HG03521 (cell line): Measurements from ENCODE around the gene BAG5.
"Not testable (repeated sequence)": the region's sequence is repeated elsewhere in the genome, so short reads cannot be mapped to it uniquely, and the experiment has no call there.

Experiments
- ATAC-seq: cut with Tn5 transposase; IDR thresholded peaks from one replicate; pipeline ENCODE4 v1.9.1; 2021; ENCODE audit warnings: mild to moderate bottlenecking, moderate library complexity; ENCODE audit not compliant: unreplicated experiment

The BAG5 gene, protein sequence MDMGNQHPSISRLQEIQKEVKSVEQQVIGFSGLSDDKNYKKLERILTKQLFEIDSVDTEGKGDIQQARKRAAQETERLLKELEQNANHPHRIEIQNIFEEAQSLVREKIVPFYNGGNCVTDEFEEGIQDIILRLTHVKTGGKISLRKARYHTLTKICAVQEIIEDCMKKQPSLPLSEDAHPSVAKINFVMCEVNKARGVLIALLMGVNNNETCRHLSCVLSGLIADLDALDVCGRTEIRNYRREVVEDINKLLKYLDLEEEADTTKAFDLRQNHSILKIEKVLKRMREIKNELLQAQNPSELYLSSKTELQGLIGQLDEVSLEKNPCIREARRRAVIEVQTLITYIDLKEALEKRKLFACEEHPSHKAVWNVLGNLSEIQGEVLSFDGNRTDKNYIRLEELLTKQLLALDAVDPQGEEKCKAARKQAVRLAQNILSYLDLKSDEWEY

DNA sequence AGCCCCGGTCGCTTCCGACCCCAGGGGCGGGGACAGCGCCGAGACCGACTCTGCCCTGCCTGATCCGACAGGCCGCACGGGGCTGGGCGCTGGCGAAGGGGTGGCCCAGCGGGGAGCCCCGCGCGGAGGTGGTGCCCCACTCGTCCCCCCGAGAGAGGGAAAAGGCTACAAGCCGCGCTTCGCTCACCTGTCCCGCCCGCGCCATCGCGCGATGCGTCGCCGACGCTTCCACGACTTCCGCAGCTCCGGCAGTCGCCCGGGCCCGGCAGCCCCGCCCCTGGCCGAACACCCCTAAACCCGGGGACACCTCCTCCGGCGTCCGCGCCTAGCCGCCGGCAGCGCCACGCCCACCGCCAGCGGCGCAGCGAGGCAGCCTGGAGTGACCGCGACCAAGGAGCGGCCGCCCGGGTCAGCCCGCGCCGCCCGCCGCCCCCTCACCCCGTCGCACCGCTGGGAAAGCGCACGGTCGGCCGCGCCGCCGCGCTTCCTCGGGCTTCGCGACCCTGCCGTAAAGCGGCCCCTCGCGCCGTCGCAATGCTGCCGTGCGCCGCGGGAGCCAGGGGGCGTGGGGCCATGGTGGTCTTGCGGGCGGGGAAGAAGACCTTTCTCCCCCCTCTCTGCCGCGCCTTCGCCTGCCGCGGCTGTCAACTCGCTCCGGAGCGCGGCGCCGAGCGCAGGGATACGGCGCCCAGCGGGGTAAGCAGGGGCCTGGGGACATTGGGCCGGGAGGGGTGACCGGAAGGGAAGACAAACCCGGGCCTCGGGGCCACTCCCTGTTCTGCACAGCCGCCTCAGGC lies at the start of gene BAG5, which contains the start of gene COA8:
BAG5 (minus strand) TSS at position 229 of the 797 bp plus-strand sequence. CDS start 1,493 bp downstream, outside the sequence.
COA8 (plus strand) TSS at position 532 of the 797 bp plus-strand sequence; CDS start at position 574, 42 bp downstream.
- ATAC-seq = peak; percentile 75

DNA sequence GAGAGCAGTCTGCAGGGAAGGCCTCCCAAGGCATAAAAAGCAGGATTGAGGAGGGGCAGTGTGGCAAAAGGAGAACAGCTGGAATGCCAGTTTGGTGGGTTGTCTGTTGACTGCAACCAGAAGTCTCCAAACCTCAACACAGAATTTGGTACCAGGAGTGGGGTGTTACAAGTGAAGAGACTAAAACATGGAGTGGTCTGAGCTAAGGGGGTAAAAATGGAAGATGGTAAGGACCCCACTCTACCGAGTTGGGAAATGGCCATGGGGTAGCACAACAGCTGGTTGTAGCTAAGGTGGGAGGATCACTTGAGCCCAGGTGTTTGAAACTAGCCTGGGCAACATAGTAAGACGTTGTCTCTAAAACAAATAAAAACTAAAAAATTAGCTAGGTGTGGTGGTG lies 48.8 kb upstream of the BAG5 start:
- ATAC-seq = no peak

DNA sequence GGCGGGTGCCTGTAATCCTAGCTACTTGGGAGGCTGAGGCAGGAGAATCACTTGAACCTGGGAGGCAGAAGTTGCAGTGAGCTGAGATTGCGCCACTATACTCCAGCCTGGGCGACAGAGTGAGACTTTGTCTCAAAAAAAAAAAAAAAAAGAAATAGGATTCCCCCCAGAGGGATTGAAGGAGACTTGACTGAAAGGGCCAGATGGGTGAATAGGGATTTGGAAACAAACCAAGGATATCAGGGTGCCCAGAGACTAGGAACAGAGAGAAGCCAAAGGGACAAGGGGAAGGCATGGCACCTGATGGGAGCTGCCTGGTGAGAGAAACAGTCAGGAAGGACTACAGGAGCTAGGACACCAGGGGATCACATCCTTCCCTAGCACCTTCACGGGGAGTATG lies 46.6 kb upstream of the BAG5 start:
- ATAC-seq = not testable (repeated sequence)

DNA sequence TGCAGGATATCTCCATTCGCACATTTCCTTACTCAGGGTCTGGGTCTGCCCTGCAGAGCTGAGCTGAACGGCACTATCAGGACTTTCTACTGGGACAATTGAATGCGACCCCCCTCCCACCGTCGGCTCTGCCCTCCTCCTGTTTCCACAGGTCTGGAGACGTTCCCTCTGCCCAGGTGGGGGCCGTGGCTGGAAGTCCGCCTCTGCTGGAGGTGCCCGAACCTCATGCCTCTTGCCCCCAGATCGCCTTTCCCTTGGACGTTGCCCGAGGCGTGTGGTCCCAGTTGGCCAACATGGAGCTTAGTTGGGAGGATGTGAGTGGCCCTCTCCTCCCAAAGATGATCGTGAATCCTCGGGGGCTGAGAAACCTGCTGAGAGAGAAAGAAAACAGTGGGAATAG lies 45.4 kb upstream of the BAG5 start:
- ATAC-seq = no peak

DNA sequence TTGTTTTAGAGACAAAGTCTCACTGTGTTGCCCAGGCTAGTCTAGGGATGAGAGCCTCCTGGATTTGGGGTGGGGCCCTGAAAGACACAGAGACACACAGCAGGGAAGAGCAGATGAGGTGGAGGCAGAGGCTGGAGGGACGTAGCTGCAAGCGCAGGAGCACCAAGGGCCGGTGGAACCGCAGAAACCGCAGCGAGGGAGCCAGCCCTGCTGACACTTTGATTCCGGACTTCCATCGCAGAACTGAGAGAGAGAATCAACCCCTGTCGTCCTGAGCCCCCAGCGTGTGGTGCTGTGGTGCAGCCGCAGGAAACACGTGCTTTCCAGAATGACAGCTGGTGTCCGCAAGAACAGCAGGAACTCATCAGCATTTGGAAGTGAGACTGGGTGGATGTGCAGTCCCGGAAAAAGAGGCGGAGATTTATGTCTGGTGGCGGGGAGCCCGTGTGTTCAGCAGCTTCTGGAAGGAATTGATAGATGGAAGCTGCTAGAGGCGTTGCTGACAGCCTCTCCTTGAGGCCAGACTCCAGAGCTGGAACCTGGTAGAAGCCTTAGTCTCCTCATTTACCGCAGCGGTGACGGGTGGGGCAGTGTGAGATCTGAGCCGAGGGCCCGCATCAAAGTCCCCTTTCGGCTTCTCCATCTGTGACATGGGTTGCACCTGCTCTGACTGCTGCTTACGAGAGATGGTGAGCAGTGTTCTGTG lies 44.7 kb upstream of the BAG5 start:
- ATAC-seq = no peak

DNA sequence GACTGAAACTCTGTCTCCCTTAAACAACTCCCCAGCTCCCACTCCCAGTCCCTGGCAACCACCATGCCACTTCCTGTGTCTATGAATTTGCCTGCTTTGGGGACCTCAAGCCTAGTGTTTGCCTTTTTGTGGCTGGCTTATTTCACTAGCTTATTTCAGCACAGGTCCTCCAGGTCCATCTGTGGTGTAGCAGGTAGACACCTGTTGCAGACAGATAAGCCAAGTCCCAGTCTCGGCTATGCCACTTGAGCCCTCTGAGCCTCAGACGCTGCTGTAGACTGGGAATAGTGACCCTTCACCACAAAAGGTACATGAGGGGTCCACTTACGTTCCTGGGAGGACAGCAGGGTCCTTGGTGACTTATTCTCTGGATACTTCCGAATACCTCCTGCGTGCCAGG lies 42.2 kb upstream of the BAG5 start:
- ATAC-seq = no peak

DNA sequence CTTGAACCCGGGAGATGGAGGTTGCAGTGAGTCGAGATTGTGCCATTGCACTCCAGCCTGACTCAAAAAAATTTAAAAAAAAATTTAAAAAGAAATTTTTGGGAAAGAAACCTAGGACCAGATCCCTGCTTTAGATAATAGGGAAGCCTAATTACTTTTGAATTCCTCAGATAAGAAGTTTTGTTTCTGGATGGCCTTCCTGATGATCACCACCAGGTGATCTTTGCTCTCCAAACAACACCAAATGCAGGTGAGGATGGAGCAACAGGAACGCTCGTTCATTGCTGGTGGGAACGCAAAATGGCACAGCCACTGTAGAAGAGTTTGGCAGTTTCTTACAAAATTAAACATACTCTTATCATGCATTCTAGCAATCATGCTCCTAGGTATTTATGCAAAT lies 38.0 kb upstream of the BAG5 start:
- no peak for ATAC-seq

DNA sequence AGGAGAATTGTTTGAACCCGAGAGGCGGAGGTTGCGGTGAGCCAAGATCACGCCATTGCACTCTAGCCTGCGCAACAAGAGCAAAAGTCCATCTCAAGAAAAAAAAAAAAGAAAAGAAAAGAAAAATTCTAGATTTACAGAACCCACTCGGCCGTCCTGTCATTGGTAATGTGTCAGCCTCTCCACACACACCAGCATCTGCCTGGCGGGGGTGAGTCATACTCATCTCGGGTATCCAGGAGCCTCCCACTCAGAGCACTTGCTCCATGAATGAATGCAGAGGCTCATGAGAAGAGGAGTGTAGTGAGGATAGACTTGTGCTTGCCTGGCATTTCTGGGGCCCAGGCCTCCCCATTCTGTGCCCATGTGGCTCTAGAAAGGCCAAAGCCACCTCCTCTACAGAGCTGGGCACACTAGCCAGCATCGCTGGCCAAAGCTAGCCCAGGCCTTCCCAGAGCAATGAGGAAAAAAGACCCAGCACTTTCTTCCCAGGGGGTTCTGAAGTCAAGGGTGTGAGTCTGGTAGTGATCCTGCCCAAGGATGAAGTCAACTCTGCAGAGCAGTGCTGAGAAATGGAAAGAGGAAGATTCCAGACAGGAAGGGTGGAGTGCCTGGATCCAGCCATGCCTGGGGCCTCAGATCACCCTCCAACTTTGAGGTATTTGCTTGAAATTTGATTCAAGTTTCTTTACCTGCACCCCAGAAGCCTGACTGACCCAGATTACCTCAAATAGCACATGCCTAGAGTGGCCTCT lies 35.3 kb upstream of the BAG5 start:
- no peak for ATAC-seq

DNA sequence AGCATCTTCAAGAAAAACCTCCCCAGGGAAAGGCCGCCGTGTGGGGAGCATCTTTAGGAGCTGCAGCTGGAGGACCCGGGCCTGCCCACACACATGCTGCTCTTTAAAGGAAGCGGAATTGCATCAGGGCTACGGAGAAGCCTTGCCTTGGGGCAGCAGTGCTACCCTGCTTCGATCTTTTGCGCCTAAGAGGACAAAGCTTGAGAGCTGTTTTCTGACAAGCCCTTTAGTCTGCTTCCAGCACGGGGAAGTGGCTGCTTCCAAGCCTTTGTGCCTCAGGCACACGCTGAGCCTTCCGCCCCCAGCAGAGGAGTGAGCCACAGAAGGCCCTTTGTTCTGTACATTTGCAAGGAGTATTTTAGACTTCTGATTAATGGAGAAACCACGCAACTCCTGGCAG lies 31.8 kb upstream of the BAG5 start:
- no peak for ATAC-seq

DNA sequence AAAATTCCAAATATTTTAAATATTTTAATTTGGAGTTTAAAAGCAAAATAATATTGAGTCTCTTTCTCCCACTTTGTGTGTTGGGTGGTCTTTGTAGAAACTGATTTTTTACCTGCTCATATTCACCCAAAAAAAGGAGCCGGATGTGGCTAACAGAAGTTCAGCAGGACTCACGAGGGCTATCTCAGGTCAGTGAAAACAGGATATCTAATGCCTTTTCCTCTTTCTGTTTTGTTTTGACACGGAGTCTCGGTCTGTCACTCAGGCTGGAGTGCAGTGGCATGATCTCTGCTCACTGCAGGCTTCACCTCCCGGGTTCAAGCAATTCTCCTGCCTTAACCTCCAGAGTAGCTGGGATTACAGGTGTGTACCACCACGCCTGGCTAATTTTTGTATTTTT lies 31.1 kb upstream of the BAG5 start:
- ATAC-seq = peak; percentile 87

DNA sequence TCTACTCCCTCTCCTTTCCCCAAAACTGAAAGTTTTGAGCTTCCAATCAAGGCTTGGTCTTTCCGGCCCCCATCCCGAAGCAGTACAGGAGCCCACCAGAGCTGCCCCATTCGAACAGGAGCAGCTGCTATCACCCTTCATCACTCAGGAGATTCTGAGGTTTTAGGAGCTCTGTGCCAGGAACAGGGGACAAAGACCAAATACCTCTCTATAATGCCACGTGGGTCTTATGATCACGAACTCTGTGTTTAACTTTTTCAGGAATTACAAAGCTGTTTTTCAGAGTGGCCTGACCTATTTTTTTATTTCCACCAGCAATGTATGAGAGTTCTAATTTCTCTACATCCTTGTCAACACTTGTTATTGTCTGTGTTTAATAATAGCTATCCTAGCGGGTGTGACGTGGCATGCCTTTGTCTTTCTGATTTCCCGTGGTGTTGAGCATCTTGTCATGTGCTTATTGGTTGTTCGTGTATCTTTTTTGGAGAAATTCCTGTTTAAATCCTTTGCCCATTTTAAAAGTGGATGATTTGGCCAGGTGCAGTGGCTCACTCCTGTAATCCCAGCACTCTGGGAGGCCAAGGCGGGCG lies 22.0 kb upstream of the BAG5 start:
- ATAC-seq = no peak

DNA sequence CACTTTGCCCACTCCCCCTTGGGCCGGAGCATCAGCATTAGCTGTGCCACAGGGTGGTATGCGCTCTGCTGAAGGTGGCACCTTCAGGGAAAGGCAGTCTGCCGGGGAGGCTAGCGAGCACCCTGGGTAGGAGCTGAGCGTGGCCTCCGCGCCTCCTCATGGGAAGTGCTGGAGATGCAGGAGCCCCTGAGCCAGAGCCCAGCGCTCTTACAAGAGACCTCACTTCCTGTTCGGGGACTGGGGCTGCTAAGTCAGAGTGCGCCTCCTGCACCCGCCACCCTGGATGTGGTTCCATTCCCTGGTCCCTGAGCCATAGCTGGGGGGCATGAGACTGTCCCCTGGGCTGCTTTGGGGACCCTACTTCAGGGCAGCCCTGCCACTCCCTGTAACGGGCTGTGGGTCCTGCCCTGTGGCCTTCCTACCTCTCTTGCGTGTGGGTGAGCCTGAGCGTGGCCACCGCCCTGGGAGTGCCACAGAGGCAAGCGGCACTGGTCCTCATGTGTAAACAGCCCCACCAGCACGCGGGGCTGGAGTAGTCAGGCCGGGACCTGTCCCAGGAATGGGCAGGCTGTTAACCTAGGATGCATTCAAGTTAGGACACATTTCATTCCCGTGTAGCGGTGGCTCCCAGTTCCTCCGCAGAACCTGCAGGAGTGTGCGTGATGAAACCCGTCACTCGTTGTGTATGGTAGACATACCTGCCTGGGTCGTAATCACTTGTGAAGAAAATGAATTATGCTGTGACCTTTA lies 19.7 kb upstream of the BAG5 start:
- ATAC-seq = no peak

DNA sequence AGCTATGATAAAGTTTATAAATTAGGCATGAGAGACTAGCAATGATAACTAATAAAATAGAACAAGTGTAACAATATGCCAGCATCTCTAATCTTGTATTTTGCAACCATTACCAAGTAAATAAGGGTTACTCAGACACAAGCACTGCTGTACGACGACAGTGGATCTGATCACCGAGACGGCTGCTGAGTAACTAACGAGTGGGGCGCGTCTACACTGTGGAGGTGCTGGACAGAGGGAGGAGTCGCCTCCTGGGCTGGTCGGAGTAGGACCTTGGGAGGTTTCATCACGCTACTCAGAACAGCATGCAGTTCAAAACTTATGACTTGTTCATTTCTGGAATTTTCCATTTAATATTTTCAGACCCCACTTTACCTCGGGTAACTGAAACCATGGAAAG lies 18.7 kb upstream of the BAG5 start:
- no peak for ATAC-seq

DNA sequence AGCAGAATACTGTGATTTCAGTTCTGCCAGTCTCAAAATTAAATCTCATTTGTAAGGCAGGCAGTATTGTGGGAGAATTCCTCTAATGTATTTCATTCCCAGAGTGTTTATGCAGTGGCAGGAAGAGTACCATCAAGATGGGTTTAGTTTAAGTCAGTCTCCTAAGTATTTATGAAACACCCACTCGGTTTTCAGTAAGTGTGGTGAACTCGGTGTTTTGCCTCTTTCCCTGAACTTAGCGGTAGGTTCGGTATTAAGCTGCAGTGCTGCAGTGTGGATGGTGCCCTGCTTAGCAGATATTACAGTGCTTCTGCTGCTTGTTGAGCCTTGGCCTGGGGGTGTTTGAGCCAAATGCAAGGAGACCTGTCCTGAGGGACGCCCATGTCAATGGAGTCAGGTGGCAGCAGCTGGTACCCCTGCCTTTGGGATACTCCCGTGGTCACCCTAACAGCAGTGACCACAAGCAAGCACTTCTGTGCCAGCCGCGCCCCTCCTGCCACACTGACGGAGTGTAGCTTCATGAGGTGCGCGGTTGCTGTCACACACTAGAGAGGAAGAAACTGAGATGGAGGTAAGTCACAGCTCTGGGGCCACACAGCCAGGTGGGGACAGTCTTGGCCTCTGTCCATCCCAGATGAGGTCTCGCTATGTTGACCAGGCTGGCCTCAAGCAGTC lies 16.1 kb upstream of the BAG5 start:
- no peak for ATAC-seq

DNA sequence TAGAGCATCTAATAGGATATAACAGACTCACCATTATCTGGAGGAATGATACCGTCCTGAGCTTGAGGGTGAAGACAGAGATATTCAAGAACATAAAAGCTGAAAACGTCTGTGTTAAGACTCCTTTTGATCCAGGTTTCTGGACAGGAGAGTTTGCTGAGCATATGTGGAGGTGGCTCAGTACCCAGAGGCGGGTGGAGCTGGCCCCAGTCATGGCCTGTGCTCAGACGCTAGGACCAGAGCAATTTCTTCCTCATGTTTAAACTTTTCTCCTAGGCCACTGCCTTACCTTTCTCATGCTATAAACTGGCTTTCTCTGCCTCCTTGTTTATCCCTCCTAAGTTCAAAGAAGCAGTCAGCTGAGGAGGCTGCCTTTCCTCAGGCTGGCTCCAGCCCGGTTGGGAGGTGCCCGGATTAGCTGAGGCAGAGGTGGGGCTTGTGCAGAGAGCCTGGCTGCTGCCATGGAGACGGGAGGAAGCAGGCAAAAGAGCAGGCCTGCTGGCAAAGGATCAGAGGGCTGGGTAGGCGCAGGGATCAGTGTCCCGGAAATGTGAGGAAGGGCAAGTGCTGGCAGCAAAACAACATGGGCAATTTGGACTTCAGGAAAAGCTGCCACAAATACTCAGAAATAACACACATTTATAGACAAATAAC lies 14.0 kb upstream of the BAG5 start:
- ATAC-seq = no peak

DNA sequence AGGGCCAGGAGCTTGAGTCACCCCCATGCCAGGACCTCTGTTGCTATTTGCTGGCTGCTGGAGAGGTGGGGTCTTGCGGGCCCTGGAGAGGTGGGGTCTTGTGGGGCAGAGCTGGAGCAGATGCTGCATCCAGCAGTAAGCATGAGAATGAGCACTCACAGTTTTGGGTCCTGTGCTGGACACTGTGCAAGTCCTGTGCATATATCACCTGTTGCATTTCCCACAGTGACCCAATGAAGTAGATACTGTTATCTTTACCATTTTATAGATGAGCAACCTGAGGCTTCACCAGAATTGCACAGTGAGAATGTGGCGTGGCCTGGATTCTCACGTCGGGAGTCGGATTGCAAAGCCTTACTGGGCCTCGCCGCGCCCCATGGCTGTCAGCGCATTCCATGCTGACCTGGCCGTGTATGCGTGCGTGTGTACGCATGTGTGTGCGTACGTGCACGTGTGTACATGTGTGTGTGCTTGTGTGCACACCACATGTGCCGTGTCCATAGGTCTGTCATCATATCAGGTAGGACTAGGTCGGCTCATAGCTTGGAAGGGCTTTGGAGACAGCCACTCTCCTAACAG lies 12.3 kb upstream of the BAG5 start:
- no peak for ATAC-seq

DNA sequence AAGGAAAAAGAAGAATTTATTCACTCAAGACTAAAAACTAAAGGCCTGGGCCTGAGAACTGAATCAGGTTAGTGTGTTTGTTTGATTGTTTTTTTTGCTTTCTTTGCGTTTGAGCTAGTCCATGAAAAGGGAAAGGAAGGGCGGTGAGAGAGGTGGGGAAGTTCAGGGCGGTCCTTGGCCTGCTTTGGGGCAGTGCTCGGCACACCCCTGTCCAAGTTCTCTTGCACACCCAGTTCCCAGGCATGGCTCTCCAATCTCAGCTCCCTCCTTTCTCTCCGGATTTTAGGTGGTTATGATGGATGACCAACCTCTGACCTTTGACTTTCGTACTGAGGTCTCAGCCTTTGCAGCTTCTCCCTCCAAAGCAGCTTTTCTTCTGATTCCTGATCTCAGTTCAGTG lies 11.6 kb upstream of the BAG5 start:
- ATAC-seq = no peak

DNA sequence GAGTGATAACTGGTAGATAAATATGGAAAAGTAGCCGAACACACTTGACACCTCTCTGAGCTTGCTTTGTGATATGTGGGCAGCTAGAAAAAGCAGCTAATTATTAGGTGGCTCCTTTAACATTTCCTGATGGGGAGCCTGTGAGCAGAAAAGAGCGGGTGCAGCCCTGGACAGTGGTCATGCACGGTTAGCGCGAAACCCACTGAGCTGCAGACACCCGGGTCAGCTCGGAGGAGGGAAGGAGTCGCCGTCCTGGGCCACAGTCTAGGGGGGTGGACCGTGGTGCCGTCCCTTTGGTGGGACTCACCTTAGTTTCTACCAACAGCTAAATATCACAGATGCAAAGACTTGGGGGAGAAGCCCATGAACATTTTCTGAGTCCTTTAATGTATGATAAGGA lies 7.0 kb upstream of the BAG5 start:
- ATAC-seq = no peak
